GM12891 (cell line): Measurements from ENCODE around the gene C3orf33.
"Not testable (repeated sequence)": the region's sequence is repeated elsewhere in the genome, so short reads cannot be mapped to it uniquely, and the experiment has no call there.

Experiments
- DNase-seq: peaks from one replicate; pipeline ENCODE4 v3.0.0; 2011; ENCODE audit warnings: low spot score; ENCODE audit not compliant: insufficient read length
- FAIRE-seq: peaks from 2 replicates; lab custom pipeline; 2011; peaks lifted over from hg19 to GRCh38; lab: Jason Lieb, UNC
- PAX5 ChIP-seq: IDR thresholded peaks from 2 replicates; pipeline ENCODE4 v1.6.1; 2011; ENCODE audit warnings: low read length, moderate library complexity, mild to moderate bottlenecking; ENCODE audit not compliant: insufficient read depth, severe bottlenecking
- POLR2A ChIP-seq: IDR thresholded peaks from 2 replicates; pipeline ENCODE4 v1.6.1; 2011; ENCODE audit warnings: low read depth, low read length, control low read depth
- POLR2AphosphoS5 ChIP-seq: IDR thresholded peaks from 2 replicates; pipeline ENCODE4 v1.6.1; 2011; ENCODE audit warnings: low read depth, low read length, control low read depth
- POU2F2 ChIP-seq: IDR thresholded peaks from 2 replicates; pipeline ENCODE4 v1.6.1; 2011; ENCODE audit warnings: low read depth, mild to moderate bottlenecking, control low read depth, low read length, moderate library complexity
- SPI1 ChIP-seq: IDR thresholded peaks from 2 replicates; pipeline ENCODE4 v1.6.1; 2011; ENCODE audit warnings: low read depth, low read length, control low read depth
- TAF1 ChIP-seq: IDR thresholded peaks from 2 replicates; pipeline ENCODE4 v1.6.1; 2011; ENCODE audit warnings: low read depth, low read length, control low read depth

C3orf33 gene

GRCh38 chr3:155835341-155836071 is 29.4 kb upstream of the C3orf33 start:
- no peak for TF ChIP-seq PAX5
- no peak for TF ChIP-seq SPI1
- TF ChIP-seq POU2F2 = no peak
- TF ChIP-seq POLR2AphosphoS5 = no peak
- TF ChIP-seq POLR2A = no peak
- TF ChIP-seq TAF1 = no peak
- no peak for FAIRE-seq
- DNase-seq = no peak

GRCh38 chr3:155828490-155829098 is 22.5 kb upstream of the C3orf33 start:
- not testable (repeated sequence) for DNase-seq
- FAIRE-seq = peak; percentile 55

- FAIRE-seq (no peak), DNase-seq (no peak)
- no peak for TF ChIP-seq POLR2AphosphoS5
- TF ChIP-seq SPI1 = no peak
- no peak for TF ChIP-seq POU2F2
- no peak for TF ChIP-seq TAF1
- no peak for TF ChIP-seq PAX5
- no peak for TF ChIP-seq POLR2A
Observed at GRCh38 chr3:155815030-155815545, 9.0 kb upstream of the C3orf33 start.

GRCh38 chr3:155813224-155813623 is 7.1 kb upstream of the C3orf33 start:
- DNase-seq, FAIRE-seq: not testable (repeated sequence)

GRCh38 chr3:155809181-155809580 is 3.1 kb upstream of the C3orf33 start:
- DNase-seq = no peak
- TF ChIP-seq POLR2AphosphoS5 = no peak
- TF ChIP-seq POLR2A = no peak
- no peak for TF ChIP-seq TAF1
- no peak for TF ChIP-seq POU2F2
- no peak for TF ChIP-seq SPI1
- TF ChIP-seq PAX5 = no peak
- FAIRE-seq = no peak

GRCh38 chr3:155807823-155808222 is 1.7 kb upstream of the C3orf33 start:
- no peak for TF ChIP-seq PAX5
- no peak for TF ChIP-seq POLR2A
- no peak for TF ChIP-seq TAF1
- TF ChIP-seq POLR2AphosphoS5 = no peak
- TF ChIP-seq POU2F2 = no peak
- no peak for TF ChIP-seq SPI1
- FAIRE-seq (no peak), DNase-seq (no peak)

- no peak for TF ChIP-seq POLR2A
- TF ChIP-seq POLR2AphosphoS5 = no peak
- TF ChIP-seq POU2F2 = no peak
- no peak for TF ChIP-seq PAX5
- no peak for TF ChIP-seq SPI1
- TF ChIP-seq TAF1 = no peak
- DNase-seq (no peak), FAIRE-seq (no peak)
Observed at GRCh38 chr3:155805204-155805801, 775 bp downstream of the C3orf33 start.

- DNase-seq (no peak), FAIRE-seq (no peak)
- TF ChIP-seq SPI1 = no peak
- no peak for TF ChIP-seq POLR2A
Observed at GRCh38 chr3:155804323-155804722, 1.8 kb downstream of the C3orf33 start.

- TF ChIP-seq POLR2AphosphoS5 (no peak), PAX5 (no peak), SPI1 (no peak), POLR2A (no peak), POU2F2 (no peak), TAF1 (no peak)
- DNase-seq = no peak
- FAIRE-seq = no peak
Observed at GRCh38 chr3:155792532-155792931, 13.5 kb downstream of the C3orf33 start.

- no peak for DNase-seq
- TF ChIP-seq POLR2AphosphoS5 (no peak), TAF1 (no peak), POU2F2 (no peak), SPI1 (no peak), POLR2A (no peak), PAX5 (no peak)
- FAIRE-seq = no peak
Observed at GRCh38 chr3:155791190-155791589, 14.9 kb downstream of the C3orf33 start.
